ENCODE data around the gene OR8B4. TPM values are rescaled to one million over a fixed set of nuclear protein-coding genes. Genes with fewer than 3 reads are reported as not detected.

OR8B4 gene
- total RNA-seq, 1 donor from 2014 or later, result not detected

- DNase-seq (ENCODE audit: low spot score in 2 of 2), result no peak
- no peaks in the 10 kb centered on the region for H3K4me1 ChIP-seq
- H3K27ac ChIP-seq, result no peak overlapping the region
- no peak for TF ChIP-seq CTCF (IDR thresholded peaks at IDR 0.05)
- no peak overlapping the region for H3K4me3 ChIP-seq
- no peaks in the 10 kb centered on the region for H3K36me3 ChIP-seq
- no peaks in the 10 kb centered on the region for H3K27me3 ChIP-seq
- intact Hi-C loops (cut with DNase I), result no loop called here
- no peaks in the 10 kb centered on the region for H3K9me3 ChIP-seq
Observed at GRCh38 chr11:124446916-124447315, 22.2 kb upstream of the OR8B4 start.

- intact Hi-C loops (cut with DNase I), result no loop called here
- H3K27ac ChIP-seq, result no peak within 1 kb of the TSS
- H3K36me3 ChIP-seq, result no peaks in the 10 kb centered on the region
- DNase-seq (ENCODE audit: low spot score in 2 of 2), result no peak
- no peaks in the 10 kb centered on the region for H3K9me3 ChIP-seq
- no peaks in the 10 kb centered on the region for H3K4me1 ChIP-seq
- no peak for TF ChIP-seq CTCF (IDR thresholded peaks at IDR 0.05)
- H3K27me3 ChIP-seq, result no peaks in the 10 kb centered on the region
- H3K4me3 ChIP-seq, result no peak within 1 kb of the TSS
Observed at GRCh38 chr11:124445646-124446150, 21.0 kb upstream of the OR8B4 start, which contains the start of gene OR8B8. TSS of gene OR8B8 (minus strand) at chr11:124445696. CDS start at chr11:124441085, 4,611 bp downstream.

DNA sequence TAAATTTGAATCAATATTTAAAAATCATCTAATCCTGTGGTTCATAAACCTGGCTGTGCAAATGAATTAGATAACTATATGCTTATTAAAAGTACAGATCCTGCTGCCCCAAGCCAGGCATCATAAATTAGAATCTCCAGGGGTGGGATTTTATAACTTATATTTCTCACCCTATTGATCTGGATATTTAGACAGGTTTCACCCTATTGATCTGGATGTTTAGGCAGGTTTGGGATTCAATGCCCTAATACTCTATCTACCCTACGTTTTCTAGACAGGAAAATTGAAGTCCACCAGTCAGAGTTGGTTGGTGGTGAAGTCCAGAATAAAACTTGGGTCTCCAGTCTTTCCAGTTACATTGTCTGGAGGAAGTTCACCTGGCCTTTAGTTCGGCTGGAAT is 18.2 kb upstream of the OR8B4 start:
- TF ChIP-seq CTCF (IDR thresholded peaks at IDR 0.05), result no peak
- no peaks in the 10 kb centered on the region for H3K27me3 ChIP-seq
- H3K4me1 ChIP-seq, result no peaks in the 10 kb centered on the region
- H3K27ac ChIP-seq, result no peak overlapping the region
- no peak overlapping the region for H3K4me3 ChIP-seq
- H3K9me3 ChIP-seq, result no peaks in the 10 kb centered on the region
- DNase-seq (ENCODE audit: low spot score in 2 of 2), result no peak
- intact Hi-C loops (cut with DNase I), result no loop called here
- no peaks in the 10 kb centered on the region for H3K36me3 ChIP-seq

DNA sequence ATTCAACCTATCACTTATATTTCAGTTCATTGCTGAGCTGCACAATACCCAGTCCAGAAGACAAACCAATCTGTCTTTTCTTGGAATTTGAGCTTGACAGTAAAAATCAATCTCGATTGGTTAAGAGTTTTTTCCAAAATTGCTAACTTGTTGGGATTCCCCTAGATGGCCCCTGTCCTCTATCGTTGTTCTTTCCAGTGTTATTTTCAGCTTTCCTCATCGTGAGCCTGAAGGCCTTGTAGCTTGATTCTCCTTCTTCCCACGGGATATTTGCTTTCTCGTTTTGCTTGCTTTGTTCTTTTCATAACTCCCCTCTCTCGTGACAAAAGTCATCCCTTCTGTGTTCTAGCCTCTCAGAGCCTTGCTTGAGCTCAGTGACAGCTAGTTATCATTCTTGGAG is 17.8 kb upstream of the OR8B4 start:
- intact Hi-C loops (cut with DNase I), result no loop called here
- no peaks in the 10 kb centered on the region for H3K36me3 ChIP-seq
- H3K27me3 ChIP-seq, result no peaks in the 10 kb centered on the region
- H3K27ac ChIP-seq, result no peak overlapping the region
- no peaks in the 10 kb centered on the region for H3K4me1 ChIP-seq
- H3K9me3 ChIP-seq, result no peaks in the 10 kb centered on the region
- no peak for DNase-seq (ENCODE audit: low spot score in 2 of 2)
- no peak for TF ChIP-seq CTCF (IDR thresholded peaks at IDR 0.05)
- no peak overlapping the region for H3K4me3 ChIP-seq

- intact Hi-C loops (cut with DNase I), result no loop called here
- Histone ChIP-seq H3K27me3 (no peaks in the 10 kb centered on the region), H3K4me1 (no peaks in the 10 kb centered on the region), H3K36me3 (no peaks in the 10 kb centered on the region), H3K9me3 (no peaks in the 10 kb centered on the region), H3K4me3 (no peak overlapping the region), H3K27ac (no peak overlapping the region)
- DNase-seq (ENCODE audit: low spot score in 2 of 2), result no peak
- no peak for TF ChIP-seq CTCF (IDR thresholded peaks at IDR 0.05)
Observed at GRCh38 chr11:124441519-124441918, 16.8 kb upstream of the OR8B4 start.

- no peak for DNase-seq (ENCODE audit: low spot score in 2 of 2)
- intact Hi-C loops (cut with DNase I), result no loop called here
- no peak overlapping the region for H3K4me3 ChIP-seq
- H3K4me1 ChIP-seq, result no peaks in the 10 kb centered on the region
- H3K27ac ChIP-seq, result no peak overlapping the region
- TF ChIP-seq CTCF (IDR thresholded peaks at IDR 0.05), result no peak
- H3K9me3 ChIP-seq, result no peaks in the 10 kb centered on the region
- no peaks in the 10 kb centered on the region for H3K27me3 ChIP-seq
- H3K36me3 ChIP-seq, result no peaks in the 10 kb centered on the region
Observed at GRCh38 chr11:124441081-124441480, 16.4 kb upstream of the OR8B4 start.
